Activated B cell treated with CpG ODN at 0.5 μM for 24 hours (primary cell): ENCODE data around the gene GMPR2. TPM values are rescaled to one million over a fixed set of nuclear protein-coding genes. Genes with fewer than 3 reads are reported as not detected.
A peak's percentile ranks its signal among the peaks of the same experiment; 100 is the strongest.
"Not testable (repeated sequence)": the region's sequence is repeated elsewhere in the genome, so short reads cannot be mapped to it uniquely, and the experiment has no call there.

Experiments
- ATAC-seq: fragments of 200-7000 bp; cut with Tn5 transposase; one replicate; pipeline ENCODE4 v1.10.0; 2021; ENCODE audit warnings: low read depth, mild to moderate bottlenecking, moderate library complexity
- CTCF ChIA-PET: fragments of 350-600 bp; sonication (Branson Sonifier 250); formaldehyde crosslinking; loops from one replicate; lab custom pipeline; 2021; ENCODE audit warnings: antibody characterized with exemption; lab: Charles Lee
- POLR2A ChIA-PET: fragments of 350-600 bp; sonication (Branson Sonifier 250); formaldehyde crosslinking; loops from one replicate; lab custom pipeline; 2021; ENCODE audit warnings: antibody characterized with exemption; lab: Charles Lee
- DNase-seq: peaks from one replicate; pipeline ENCODE4 v3.0.0; 2022
- H3K27ac Mint-ChIP-seq: one replicate; pipeline ENCODE4 v1.8.0; 2020; ENCODE audit warnings: mixed read lengths
- H3K27me3 Mint-ChIP-seq: one replicate; pipeline ENCODE4 v1.8.0; 2021; ENCODE audit warnings: mixed read lengths
- H3K36me3 Mint-ChIP-seq: one replicate; pipeline ENCODE4 v1.8.0; 2021; ENCODE audit warnings: low read depth, mixed read lengths
- H3K4me1 Mint-ChIP-seq: one replicate; pipeline ENCODE4 v1.8.0; 2021; ENCODE audit warnings: mixed read lengths
- H3K4me3 Mint-ChIP-seq: one replicate; pipeline ENCODE4 v1.8.0; 2020; ENCODE audit warnings: mild to moderate bottlenecking, mixed read lengths
- H3K9me3 Mint-ChIP-seq: one replicate; pipeline ENCODE4 v1.8.0; 2020; ENCODE audit warnings: mixed read lengths
- intact Hi-C: fragments of 100-400 bp; cut with micrococcal nuclease; formaldehyde crosslinking; loops from one replicate; pipeline ENCODE4 v1.15.1; 2024
- total RNA-seq: library from RNA; stranded (reverse); gene quantifications from 2 replicates; pipeline ENCODE4 v1.2.3, GENCODE V29; 2022
- TF ChIP-seq, protein P1 (sequence below): fragments of 200-600 bp; IDR thresholded peaks from one replicate; pipeline ENCODE4 v1.8.0; 2022; ENCODE audit warnings: antibody characterized with exemption, mild to moderate bottlenecking

Gene GMPR2
- total RNA-seq, 1 donor from 2014 or later = 50.2 TPM

DNA sequence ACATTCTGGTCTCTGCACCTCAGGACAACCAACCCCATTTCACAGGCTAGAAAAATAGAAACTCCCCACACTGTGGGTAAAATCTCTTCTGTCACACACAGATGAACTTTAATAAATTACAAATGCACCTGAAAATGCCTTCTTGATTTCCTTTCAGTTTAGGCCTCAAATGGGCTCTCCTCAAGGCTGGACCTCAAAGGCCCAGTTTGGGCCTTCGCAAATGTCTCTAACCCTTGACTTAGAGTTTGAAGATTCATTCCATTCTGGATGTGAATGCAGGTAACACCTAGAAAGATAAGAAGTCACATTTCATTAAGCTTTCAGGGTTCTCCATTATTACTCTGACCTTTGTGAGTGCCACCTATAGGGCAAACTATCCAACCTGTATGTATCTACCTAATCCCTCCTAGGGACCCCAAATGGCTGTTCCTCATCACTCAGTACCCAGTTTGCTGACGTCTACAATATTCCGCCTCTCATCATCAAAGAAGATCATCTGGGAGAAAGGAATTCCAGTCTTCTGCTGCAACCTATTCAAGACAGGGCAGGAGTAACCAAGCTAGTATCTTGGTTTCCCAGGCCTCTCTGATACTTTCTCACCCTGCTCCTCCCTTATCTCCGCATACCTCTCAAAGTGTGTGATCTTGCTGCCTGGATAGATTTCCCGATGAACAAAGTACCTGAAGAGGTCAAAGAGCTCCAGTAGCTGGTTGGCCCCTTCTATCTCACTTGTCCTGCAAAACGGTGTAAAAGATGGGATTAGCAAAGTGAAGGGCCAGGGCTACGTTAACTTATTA, 18.7 kb upstream of the GMPR2 start:
- ATAC-seq (no peak), DNase-seq (no peak)
- Mint-ChIP-seq H3K4me3 (peak overlapping the region; percentile 91), H3K4me1 (peaks cover 53% of the 10 kb centered on the region), H3K9me3 (no peaks in the 10 kb centered on the region), H3K36me3 (peaks cover 58% of the 10 kb centered on the region), H3K27me3 (no peaks in the 10 kb centered on the region), H3K27ac (peak overlapping the region; percentile 95)
- ChIA-PET CTCF (interaction anchor here (0.8 to 5.6 kb wide), 11 partner anchors 18 to 222 kb away, joined by 3 to 37 read pairs (median 3); partner anchors contain the start of genes DHRS1, IPO4, IRF9 and NOP9), POLR2A (interaction anchor here (0.6 to 6.6 kb wide), 41 partner anchors 10 to 893 kb away, joined by 3 to 143 read pairs (median 7); partner anchors contain the start of genes CBLN3, CIDEB, DCAF11 and DHRS1)
- TF ChIP-seq, protein P1, sequence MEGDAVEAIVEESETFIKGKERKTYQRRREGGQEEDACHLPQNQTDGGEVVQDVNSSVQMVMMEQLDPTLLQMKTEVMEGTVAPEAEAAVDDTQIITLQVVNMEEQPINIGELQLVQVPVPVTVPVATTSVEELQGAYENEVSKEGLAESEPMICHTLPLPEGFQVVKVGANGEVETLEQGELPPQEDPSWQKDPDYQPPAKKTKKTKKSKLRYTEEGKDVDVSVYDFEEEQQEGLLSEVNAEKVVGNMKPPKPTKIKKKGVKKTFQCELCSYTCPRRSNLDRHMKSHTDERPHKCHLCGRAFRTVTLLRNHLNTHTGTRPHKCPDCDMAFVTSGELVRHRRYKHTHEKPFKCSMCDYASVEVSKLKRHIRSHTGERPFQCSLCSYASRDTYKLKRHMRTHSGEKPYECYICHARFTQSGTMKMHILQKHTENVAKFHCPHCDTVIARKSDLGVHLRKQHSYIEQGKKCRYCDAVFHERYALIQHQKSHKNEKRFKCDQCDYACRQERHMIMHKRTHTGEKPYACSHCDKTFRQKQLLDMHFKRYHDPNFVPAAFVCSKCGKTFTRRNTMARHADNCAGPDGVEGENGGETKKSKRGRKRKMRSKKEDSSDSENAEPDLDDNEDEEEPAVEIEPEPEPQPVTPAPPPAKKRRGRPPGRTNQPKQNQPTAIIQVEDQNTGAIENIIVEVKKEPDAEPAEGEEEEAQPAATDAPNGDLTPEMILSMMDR = no peak
- intact Hi-C loops = loop anchor here (1.0 to 5.0 kb wide), 10 partner anchors 19 to 912 kb away; partner anchors contain the start of genes DCAF11, EMC9, IPO4 and NRL

DNA sequence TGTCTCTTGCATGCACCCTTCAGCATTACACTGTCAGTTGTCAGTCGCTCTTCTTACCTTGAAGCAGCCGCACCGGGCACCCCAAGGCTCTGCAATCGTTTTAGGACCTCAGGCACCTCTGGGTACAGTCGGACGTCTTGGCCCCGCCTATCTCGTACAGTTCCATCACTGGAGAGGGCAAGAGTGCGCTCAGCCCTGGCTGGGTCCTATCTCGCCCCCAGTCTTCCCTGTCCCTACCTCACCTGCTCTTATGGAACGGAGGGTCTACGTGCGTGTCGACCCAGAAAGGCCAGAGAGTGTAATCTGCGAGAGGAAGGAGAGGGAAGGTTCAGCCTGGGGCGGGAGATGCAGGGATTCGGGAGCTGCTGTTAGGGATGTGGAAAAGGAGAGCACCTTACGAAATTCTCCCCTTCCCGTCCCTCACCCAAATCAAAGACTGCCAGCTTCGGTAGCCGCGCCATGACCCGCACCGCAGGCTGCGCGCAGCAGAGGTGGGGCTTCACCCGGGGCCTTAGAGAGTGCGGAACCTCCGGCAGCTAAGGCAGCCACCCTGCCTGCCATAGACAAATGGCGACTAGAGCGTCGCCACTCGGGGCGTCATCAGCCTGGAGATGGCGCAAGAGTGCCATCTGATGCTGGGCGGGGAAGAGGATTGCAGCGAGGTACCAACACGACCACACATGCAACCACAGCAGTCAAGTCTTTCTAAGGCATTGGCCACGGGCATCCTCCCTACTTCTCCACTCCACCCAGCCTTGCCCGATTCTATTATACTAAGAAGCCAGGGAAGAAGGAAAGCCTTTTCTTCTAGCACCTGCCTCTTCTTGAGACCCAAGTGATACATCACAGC, 17.0 kb upstream of the GMPR2 start, which contains the start of gene MDP1:
Gene MDP1 (minus strand): TSS at position 572 of the 850 bp plus-strand sequence. CDS start 111 bp downstream, at position 461.
- CTCF ChIA-PET = interaction anchor here (0.6 to 5.6 kb wide), 13 partner anchors 12 to 221 kb away, joined by 3 to 37 read pairs (median 5); partner anchors contain the start of genes CIDEB, IRF9, LTB4R2 and TINF2
- peak within 1 kb of the TSS; percentile 93 for H3K4me3 Mint-ChIP-seq
- peaks cover 50% of the 10 kb centered on the region for H3K4me1 Mint-ChIP-seq
- ATAC-seq (peak; percentile 75), DNase-seq (peak; percentile 71)
- POLR2A ChIA-PET = interaction anchor here (0.6 to 6.6 kb wide), 37 partner anchors 9 to 1376 kb away, joined by 3 to 143 read pairs (median 5); partner anchors contain the start of genes CARMIL3, CBLN3, CIDEB and DCAF11
- intact Hi-C loops = loop anchor here (1.0 kb wide), 5 partner anchors 17 to 93 kb away; partner anchors contain the start of genes GMPR2, IRF9, NEDD8 and RABGGTA
- H3K27ac Mint-ChIP-seq = peak within 1 kb of the TSS; percentile 95
- TF ChIP-seq, protein P1 = no peak
- H3K36me3 Mint-ChIP-seq = peaks cover 43% of the 10 kb centered on the region
- no peaks in the 10 kb centered on the region for H3K27me3 Mint-ChIP-seq
- H3K9me3 Mint-ChIP-seq = no peaks in the 10 kb centered on the region

DNA sequence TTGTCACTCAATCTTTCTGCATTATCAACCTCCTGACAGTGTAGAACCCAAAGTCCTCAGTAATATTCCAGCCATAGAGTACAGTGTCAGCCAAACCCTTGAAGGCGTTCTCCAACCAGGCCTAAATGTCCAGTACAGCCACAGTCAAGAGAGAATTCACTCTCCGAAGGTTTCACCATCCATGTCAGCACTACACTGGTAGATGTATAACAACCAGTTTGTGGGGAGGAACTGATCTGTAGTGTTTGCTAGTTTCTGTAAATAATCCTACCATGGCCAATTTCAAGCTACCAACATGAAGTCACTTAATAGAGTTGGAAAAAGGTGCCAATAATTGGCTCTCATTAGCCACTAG, 16.4 kb upstream of the GMPR2 start:
- CTCF ChIA-PET = interaction anchor here (0.9 to 5.6 kb wide), 12 partner anchors 13 to 216 kb away, joined by 3 to 37 read pairs (median 6); partner anchors contain the start of genes CIDEB, IRF9, LTB4R2 and TINF2
- Mint-ChIP-seq H3K27me3 (no peaks in the 10 kb centered on the region), H3K27ac (peak overlapping the region; percentile 95), H3K4me1 (peaks cover 49% of the 10 kb centered on the region), H3K36me3 (peaks cover 37% of the 10 kb centered on the region), H3K4me3 (peak overlapping the region; percentile 93), H3K9me3 (no peaks in the 10 kb centered on the region)
- ATAC-seq (no peak), DNase-seq (no peak)
- POLR2A ChIA-PET = interaction anchor here (0.6 to 6.6 kb wide), 31 partner anchors 9 to 220 kb away, joined by 3 to 143 read pairs (median 5); partner anchors contain the start of genes CARMIL3, CBLN3, CIDEB and DCAF11
- intact Hi-C loops = loop anchor here (1.0 kb wide), 5 partner anchors 16 to 92 kb away; partner anchors contain the start of genes GMPR2, IRF9, NEDD8 and RABGGTA
- TF ChIP-seq, protein P1 = no peak

DNA sequence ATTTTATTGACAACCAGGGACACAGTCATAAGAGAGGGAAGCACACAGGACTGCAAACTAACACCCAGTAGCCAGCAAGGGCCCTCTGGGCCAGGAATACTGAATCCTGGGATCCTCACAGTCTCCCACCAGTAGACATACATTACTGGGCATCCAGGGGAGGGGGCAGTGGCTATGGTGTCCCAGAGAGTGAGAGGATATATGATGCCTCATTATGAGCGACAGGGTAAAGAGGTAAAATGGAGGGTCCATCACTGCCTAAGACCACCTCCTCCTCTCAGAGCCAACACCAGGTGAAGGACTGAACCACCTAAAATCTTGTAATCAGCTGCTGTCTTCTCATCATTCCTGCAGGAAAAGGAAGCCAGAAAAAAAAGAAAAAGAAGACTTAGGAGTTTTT, 15.9 kb upstream of the GMPR2 start:
- not testable (repeated sequence) for H3K27me3 Mint-ChIP-seq, DNase-seq, H3K27ac Mint-ChIP-seq, H3K4me3 Mint-ChIP-seq, H3K9me3 Mint-ChIP-seq, ATAC-seq
- CTCF ChIA-PET = interaction anchor here (2.1 to 5.6 kb wide), 3 partner anchors 25 to 92 kb away, joined by 15 to 37 read pairs (median 20); partner anchors contain the start of genes CIDEB, LTB4R2 and TINF2
- intact Hi-C loops = loop anchor here (1.0 kb wide), 5 partner anchors 15 to 91 kb away; partner anchors contain the start of genes GMPR2, IRF9, NEDD8 and RABGGTA
- POLR2A ChIA-PET = interaction anchor here (1.6 kb wide), 1 partner anchor 54 kb away, joined by 9 read pairs; the partner anchor contains the start of gene RABGGTA
- peaks cover 32% of the 10 kb centered on the region for H3K36me3 Mint-ChIP-seq
- H3K4me1 Mint-ChIP-seq = peaks cover 43% of the 10 kb centered on the region
